ENCODE data around the gene ANGPTL4.

DNA sequence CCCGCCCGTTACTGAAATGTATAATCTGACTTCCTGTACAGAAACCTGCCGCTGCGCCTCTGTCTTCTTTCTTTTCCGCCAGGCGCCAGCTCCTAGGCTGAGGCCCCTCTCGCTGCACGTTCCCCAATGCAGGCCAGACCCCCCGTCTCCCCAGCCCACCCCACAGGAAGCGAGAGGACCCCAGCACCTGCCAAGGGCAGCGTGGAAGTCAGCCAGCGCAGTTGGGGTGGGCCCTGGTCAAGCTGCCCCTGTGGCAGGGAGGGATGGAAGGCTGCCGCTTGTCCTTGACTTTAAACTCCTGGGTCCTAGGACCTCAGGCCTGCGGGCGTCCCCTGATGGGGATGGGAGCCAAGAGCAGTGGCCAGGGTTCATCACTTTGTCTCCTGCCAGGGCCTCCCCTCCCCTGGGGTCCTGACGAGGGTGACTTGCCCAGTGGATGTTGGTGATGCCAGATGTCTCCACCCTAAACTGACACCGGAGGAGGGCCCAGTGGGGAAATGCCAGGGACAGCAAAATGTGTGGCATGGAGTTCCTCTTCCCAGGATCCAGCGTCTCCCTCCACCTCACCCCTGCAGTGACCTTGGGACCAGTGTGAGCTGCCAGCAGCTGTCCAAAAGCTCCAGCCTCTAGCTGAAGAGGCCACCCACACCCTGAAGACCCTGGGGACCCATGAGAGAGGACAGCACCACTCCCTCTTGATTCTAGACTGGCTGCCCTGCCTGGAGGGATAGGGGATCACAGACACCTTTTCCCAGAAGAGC is 40.6 kb downstream of the ANGPTL4 start:
- TF ChIP-seq TAF1 (IDR thresholded peaks at IDR 0.05; ENCODE audit: low read depth): no peak
- TF ChIP-seq, protein P1, sequence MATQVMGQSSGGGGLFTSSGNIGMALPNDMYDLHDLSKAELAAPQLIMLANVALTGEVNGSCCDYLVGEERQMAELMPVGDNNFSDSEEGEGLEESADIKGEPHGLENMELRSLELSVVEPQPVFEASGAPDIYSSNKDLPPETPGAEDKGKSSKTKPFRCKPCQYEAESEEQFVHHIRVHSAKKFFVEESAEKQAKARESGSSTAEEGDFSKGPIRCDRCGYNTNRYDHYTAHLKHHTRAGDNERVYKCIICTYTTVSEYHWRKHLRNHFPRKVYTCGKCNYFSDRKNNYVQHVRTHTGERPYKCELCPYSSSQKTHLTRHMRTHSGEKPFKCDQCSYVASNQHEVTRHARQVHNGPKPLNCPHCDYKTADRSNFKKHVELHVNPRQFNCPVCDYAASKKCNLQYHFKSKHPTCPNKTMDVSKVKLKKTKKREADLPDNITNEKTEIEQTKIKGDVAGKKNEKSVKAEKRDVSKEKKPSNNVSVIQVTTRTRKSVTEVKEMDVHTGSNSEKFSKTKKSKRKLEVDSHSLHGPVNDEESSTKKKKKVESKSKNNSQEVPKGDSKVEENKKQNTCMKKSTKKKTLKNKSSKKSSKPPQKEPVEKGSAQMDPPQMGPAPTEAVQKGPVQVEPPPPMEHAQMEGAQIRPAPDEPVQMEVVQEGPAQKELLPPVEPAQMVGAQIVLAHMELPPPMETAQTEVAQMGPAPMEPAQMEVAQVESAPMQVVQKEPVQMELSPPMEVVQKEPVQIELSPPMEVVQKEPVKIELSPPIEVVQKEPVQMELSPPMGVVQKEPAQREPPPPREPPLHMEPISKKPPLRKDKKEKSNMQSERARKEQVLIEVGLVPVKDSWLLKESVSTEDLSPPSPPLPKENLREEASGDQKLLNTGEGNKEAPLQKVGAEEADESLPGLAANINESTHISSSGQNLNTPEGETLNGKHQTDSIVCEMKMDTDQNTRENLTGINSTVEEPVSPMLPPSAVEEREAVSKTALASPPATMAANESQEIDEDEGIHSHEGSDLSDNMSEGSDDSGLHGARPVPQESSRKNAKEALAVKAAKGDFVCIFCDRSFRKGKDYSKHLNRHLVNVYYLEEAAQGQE (IDR thresholded peaks at IDR 0.05; ENCODE audit: low read depth): no peak
- no peak for TF ChIP-seq TCF12 (IDR thresholded peaks at IDR 0.05; ENCODE audit: low read depth)
- no peak for TF ChIP-seq TEAD4 (IDR thresholded peaks at IDR 0.05)
- TF ChIP-seq USF1 (IDR thresholded peaks at IDR 0.05): no peak
- no peak for TF ChIP-seq CREB1 (IDR thresholded peaks at IDR 0.05; ENCODE audit: low read depth)
